T-cell (primary cell): ENCODE measurements around the gene ZNF804A. TPM values are rescaled to one million over a fixed set of nuclear protein-coding genes. Genes with fewer than 3 reads are reported as not detected.

Experiments used
- ATAC-seq, 4 experiments: fragments of 200-7000 bp in 3 of 4; fragments of 150-1000 bp in 1 of 4; cut with Tn5 transposase; replicated peaks in 1 of 4; 1 replicate in 3 of 4; 2 replicates in 1 of 4; pipeline ENCODE4 v1.10.0; 2021; ENCODE audit warnings: moderate library complexity in 3 of 4, mild to moderate bottlenecking in 2 of 4, moderate number of reproducible peaks in 1 of 4
- CTCF ChIA-PET, 2 donors: fragments of 300-600 bp; sonication (Branson Sonifier 250); formaldehyde crosslinking; loops; one replicate each; lab custom pipeline; 2022; ENCODE audit warnings: antibody characterized with exemption in 2 of 2; lab: Charles Lee
- POLR2A ChIA-PET, 2 donors: fragments of 300-600 bp; sonication (Branson Sonifier 250); formaldehyde crosslinking; loops; one replicate each; lab custom pipeline; 2022; ENCODE audit warnings: antibody characterized with exemption in 2 of 2; lab: Charles Lee
- DNase-seq, 35 experiments: peaks; one replicate each; pipeline versions ENCODE4 v3.0.0 to v3.0.0-alpha.2; 2013 to 2023
- H3K27ac ChIP-seq: one replicate; pipeline ENCODE4 v1.5.1; 2013; ENCODE audit warnings: low read length
- H3K27me3 ChIP-seq, 2 experiments: replicated peaks in 1 of 2; 1 replicate in 1 of 2; 2 replicates in 1 of 2; pipeline versions ENCODE4 v1.6.1 to v1.7.0; 2013; ENCODE audit warnings: low read length in 1 of 2, mixed read lengths in 1 of 2; ENCODE audit not compliant: control insufficient read depth in 2 of 2, insufficient read depth in 2 of 2; ENCODE audit errors: extremely low read depth in 1 of 2
- H3K36me3 ChIP-seq, 2 donors: 1 replicate in 1 of 2; 2 replicates in 1 of 2; pipeline versions ENCODE4 v1.6.1 to v1.7.0; 2013; ENCODE audit warnings: low read length in 1 of 2; ENCODE audit not compliant: control insufficient read depth in 2 of 2, insufficient read depth in 1 of 2; ENCODE audit errors: extremely low read depth in 1 of 2
- H3K4me1 ChIP-seq, 2 experiments: 1 replicate in 1 of 2; 2 replicates in 1 of 2; pipeline versions ENCODE4 v1.6.1 to v1.7.0; 2013; ENCODE audit warnings: low read length in 2 of 2, mixed read lengths in 1 of 2; ENCODE audit not compliant: insufficient read depth in 2 of 2, control insufficient read depth in 1 of 2; ENCODE audit errors: extremely low read depth in 1 of 2
- H3K4me3 ChIP-seq, 2 donors: 1 replicate in 1 of 2; 2 replicates in 1 of 2; pipeline versions ENCODE4 v1.5.1 to v1.7.0; 2013; ENCODE audit warnings: mild to moderate bottlenecking in 2 of 2, low read length in 1 of 2, moderate library complexity in 1 of 2; ENCODE audit not compliant: control insufficient read depth in 1 of 2; ENCODE audit errors: extremely low read depth in 1 of 2
- H3K9me3 ChIP-seq: 2 replicates; pipeline ENCODE4 v1.7.0; 2013
- H3K27ac Mint-ChIP-seq, 2 donors: one replicate each; pipeline ENCODE4 v1.8.0; 2020 to 2021; ENCODE audit warnings: mild to moderate bottlenecking in 2 of 2, mixed read lengths in 2 of 2
- H3K27me3 Mint-ChIP-seq, 2 donors: one replicate each; pipeline ENCODE4 v1.8.0; 2021 to 2022; ENCODE audit warnings: mixed read lengths in 2 of 2
- H3K36me3 Mint-ChIP-seq: one replicate; pipeline ENCODE4 v1.8.0; 2021; ENCODE audit warnings: mixed read lengths
- H3K4me1 Mint-ChIP-seq, 3 donors: one replicate each; pipeline ENCODE4 v1.8.0; 2020 to 2022; ENCODE audit warnings: mixed read lengths in 3 of 3, mild to moderate bottlenecking in 1 of 3
- H3K4me3 Mint-ChIP-seq, 3 donors: one replicate each; pipeline ENCODE4 v1.8.0; 2020 to 2022; ENCODE audit warnings: mild to moderate bottlenecking in 3 of 3, mixed read lengths in 3 of 3, moderate library complexity in 3 of 3
- H3K9me3 Mint-ChIP-seq, 3 donors: one replicate each; pipeline ENCODE4 v1.8.0; 2020 to 2022; ENCODE audit warnings: mixed read lengths in 3 of 3
- WGBS: methylation state at CpG from one replicate; pipeline ENCODE4 v1.1.5; 2013; ENCODE audit warnings: missing lambda C conversion rate; ENCODE audit not compliant: insufficient coverage; 5-methylcytosine and 5-hydroxymethylcytosine counted together
- total RNA-seq, 35 experiments: library from RNA in 6 of 35; stranded (reverse) in 6 of 35; fragments of 120-200 nt in 1 of 35; gene quantifications; one replicate each; pipeline versions ENCODE4 v1.2.1 to v1.2.4 and lab custom pipeline; 2013 to 2026

ZNF804A gene
- total RNA-seq, 5 donors from 2014 or later (not counting 1 experiment from before 2014, with no cell fraction given) = 0.06 to 0.13 (median 0.06) TPM; not detected in 2

- Histone ChIP-seq H3K27ac (no peak overlapping the region), H3K4me3 (no peak overlapping the region), H3K9me3 (no peaks in the 10 kb centered on the region), H3K36me3 (no peaks in the 10 kb centered on the region), H3K27me3 (no peaks in the 10 kb centered on the region), H3K4me1 (no peaks in the 10 kb centered on the region)
- ChIA-PET POLR2A (no interaction called here), CTCF (interaction anchor here in 1 of 2 donors (1.0 kb wide), 1 partner anchor 11 kb away, joined by 3 read pairs; no protein-coding TSS in a partner anchor)
- H3K4me3 Mint-ChIP-seq = no peak overlapping the region
- DNase-seq = no peak
- no peak for ATAC-seq
- no peaks in the 10 kb centered on the region for H3K27me3 Mint-ChIP-seq
- WGBS = 83% methylated on average over 2 of the region's 4 CpGs
- peaks cover 0 to 13% (median 2%) of the 10 kb centered on the region in 3 donors for H3K9me3 Mint-ChIP-seq
- no peaks in the 10 kb centered on the region for H3K4me1 Mint-ChIP-seq
- no peaks in the 10 kb centered on the region for H3K36me3 Mint-ChIP-seq
- H3K27ac Mint-ChIP-seq = no peak overlapping the region
Observed at GRCh38 chr2:184646593-184646992, 48.3 kb downstream of the ZNF804A start.

- Mint-ChIP-seq H3K27ac (no peak overlapping the region), H3K36me3 (no peaks in the 10 kb centered on the region), H3K4me1 (no peaks in the 10 kb centered on the region), H3K9me3 (peaks cover 7 to 13% (median 12%) of the 10 kb centered on the region in 3 donors), H3K4me3 (no peak overlapping the region), H3K27me3 (no peaks in the 10 kb centered on the region)
- POLR2A ChIA-PET = no interaction called here
- H3K36me3 ChIP-seq = no peaks in the 10 kb centered on the region
- ATAC-seq (no peak), DNase-seq (no peak)
- H3K4me3 ChIP-seq = no peak overlapping the region
- no peaks in the 10 kb centered on the region for H3K9me3 ChIP-seq
- H3K4me1 ChIP-seq = no peaks in the 10 kb centered on the region
- no peaks in the 10 kb centered on the region for H3K27me3 ChIP-seq
- no peak overlapping the region for H3K27ac ChIP-seq
- CTCF ChIA-PET = no interaction called here
- WGBS = no CpG with 5 or more reads among the region's 2 CpGs
Observed at GRCh38 chr2:184654945-184655344, 56.6 kb downstream of the ZNF804A start.

- Histone ChIP-seq H3K4me1 (no peaks in the 10 kb centered on the region), H3K4me3 (no peak overlapping the region), H3K36me3 (no peaks in the 10 kb centered on the region), H3K27ac (no peak overlapping the region), H3K9me3 (no peaks in the 10 kb centered on the region), H3K27me3 (no peaks in the 10 kb centered on the region)
- ChIA-PET CTCF (no interaction called here), POLR2A (no interaction called here)
- ATAC-seq (no peak), DNase-seq (no peak)
- no peaks in the 10 kb centered on the region for H3K27me3 Mint-ChIP-seq
- no CpG with 5 or more reads among the region's 2 CpGs for WGBS
- H3K27ac Mint-ChIP-seq = no peak overlapping the region
- H3K4me3 Mint-ChIP-seq = no peak overlapping the region
- H3K4me1 Mint-ChIP-seq = no peaks in the 10 kb centered on the region
- no peaks in the 10 kb centered on the region for H3K36me3 Mint-ChIP-seq
- H3K9me3 Mint-ChIP-seq = peaks cover 0 to 4% (median 0%) of the 10 kb centered on the region in 3 donors
Observed at GRCh38 chr2:184677171-184677570, 78.8 kb downstream of the ZNF804A start.

GRCh38 chr2:184679219-184680018 is 81.1 kb downstream of the ZNF804A start:
- Histone ChIP-seq H3K27ac (no peak overlapping the region), H3K4me1 (no peaks in the 10 kb centered on the region), H3K9me3 (no peaks in the 10 kb centered on the region), H3K27me3 (no peaks in the 10 kb centered on the region), H3K36me3 (no peaks in the 10 kb centered on the region), H3K4me3 (no peak overlapping the region)
- ChIA-PET POLR2A (no interaction called here), CTCF (no interaction called here)
- Mint-ChIP-seq H3K9me3 (peaks cover 0 to 7% (median 4%) of the 10 kb centered on the region in 3 donors), H3K27ac (no peak overlapping the region), H3K4me3 (no peak overlapping the region), H3K4me1 (no peaks in the 10 kb centered on the region), H3K36me3 (no peaks in the 10 kb centered on the region), H3K27me3 (no peaks in the 10 kb centered on the region)
- DNase-seq = no peak
- peak in 1 of 4 experiments; percentile 27 for ATAC-seq
- 98% methylated on average over 4 of the region's 7 CpGs for whole genome bisulfite sequencing

- H3K4me1 Mint-ChIP-seq = no peaks in the 10 kb centered on the region
- ATAC-seq (no peak), DNase-seq (no peak)
- Histone ChIP-seq H3K9me3 (no peaks in the 10 kb centered on the region), H3K27ac (no peak overlapping the region), H3K4me3 (no peak overlapping the region), H3K36me3 (no peaks in the 10 kb centered on the region), H3K4me1 (no peaks in the 10 kb centered on the region), H3K27me3 (no peaks in the 10 kb centered on the region)
- ChIA-PET POLR2A (no interaction called here), CTCF (no interaction called here)
- no peaks in the 10 kb centered on the region for H3K36me3 Mint-ChIP-seq
- WGBS = 100% methylated on average over 2 of the region's 2 CpGs
- H3K9me3 Mint-ChIP-seq = peaks cover 0 to 7% (median 4%) of the 10 kb centered on the region in 3 donors
- no peak overlapping the region for H3K27ac Mint-ChIP-seq
- H3K27me3 Mint-ChIP-seq = no peaks in the 10 kb centered on the region
- H3K4me3 Mint-ChIP-seq = no peak overlapping the region
Observed at GRCh38 chr2:184680825-184681224, 82.5 kb downstream of the ZNF804A start.

- POLR2A ChIA-PET = no interaction called here
- DNase-seq (no peak), ATAC-seq (no peak)
- Histone ChIP-seq H3K27ac (no peak overlapping the region), H3K4me3 (no peak overlapping the region), H3K9me3 (no peaks in the 10 kb centered on the region), H3K36me3 (no peaks in the 10 kb centered on the region), H3K4me1 (no peaks in the 10 kb centered on the region), H3K27me3 (no peaks in the 10 kb centered on the region)
- H3K36me3 Mint-ChIP-seq = no peaks in the 10 kb centered on the region
- 75% methylated on average over 9 of the region's 10 CpGs for WGBS
- H3K4me3 Mint-ChIP-seq = no peak overlapping the region
- no peaks in the 10 kb centered on the region for H3K4me1 Mint-ChIP-seq
- H3K27me3 Mint-ChIP-seq = no peaks in the 10 kb centered on the region
- CTCF ChIA-PET = no interaction called here
- H3K27ac Mint-ChIP-seq = no peak overlapping the region
- H3K9me3 Mint-ChIP-seq = peaks cover 0 to 13% (median 4%) of the 10 kb centered on the region in 3 donors
Observed at GRCh38 chr2:184681642-184682321, 83.5 kb downstream of the ZNF804A start.
